HepG2 (cell line): Measurements from ENCODE around the gene PERCC1. TPM values are rescaled to one million over a fixed set of nuclear protein-coding genes. Genes with fewer than 3 reads are reported as not detected.

Experiments used
- CBFB ChIP-seq: sonication (generic); formaldehyde crosslinking; IDR thresholded peaks from 2 replicates; pipeline ENCODE4 v1.4.0; 2020; ENCODE audit warnings: missing genetic modification reagents
- GABPB1 ChIP-seq: IDR thresholded peaks from 2 replicates; pipeline ENCODE4 v1.6.1; 2016; ENCODE audit warnings: mild to moderate bottlenecking, missing genetic modification reagents, moderate library complexity, missing compliant biosample characterization
- HOXA7 ChIP-seq: sonication (generic); formaldehyde crosslinking; IDR thresholded peaks from 2 replicates; pipeline ENCODE4 v1.8.1; 2022; ENCODE audit warnings: mild to moderate bottlenecking, missing genetic modification reagents, moderate library complexity
- MAZ ChIP-seq, 2 experiments: sonication (generic) in 1 of 2; formaldehyde crosslinking in 1 of 2; IDR thresholded peaks; 2 replicates each; pipeline versions ENCODE4 v1.5.0 to v1.6.1; 2012 to 2020; ENCODE audit warnings: low read depth in 2 of 2, mild to moderate bottlenecking in 2 of 2, borderline replicate concordance in 1 of 2, improper control_type of control experiment in 1 of 2, low read length in 1 of 2, missing genetic modification reagents in 1 of 2, moderate library complexity in 1 of 2
- MYC ChIP-seq: sonication (generic); formaldehyde crosslinking; IDR thresholded peaks from 2 replicates; pipeline ENCODE4 v1.9.0; 2021; ENCODE audit warnings: missing genetic modification reagents, borderline replicate concordance
- PHF20 ChIP-seq: sonication (generic); formaldehyde crosslinking; IDR thresholded peaks from 2 replicates; pipeline ENCODE4 v1.5.0; 2020; ENCODE audit warnings: mild to moderate bottlenecking, missing genetic modification reagents
- SATB2 ChIP-seq: sonication (generic); formaldehyde crosslinking; IDR thresholded peaks from 2 replicates; pipeline ENCODE4 v1.5.0; 2020; ENCODE audit warnings: missing genetic modification reagents
- SP140L ChIP-seq: sonication (generic); formaldehyde crosslinking; IDR thresholded peaks from 2 replicates; pipeline ENCODE4 v1.4.0; 2020; ENCODE audit warnings: missing genetic modification reagents, borderline replicate concordance
- TAF1 ChIP-seq: sonication (generic); formaldehyde crosslinking; IDR thresholded peaks from 2 replicates; pipeline ENCODE4 v1.4.0; 2020; ENCODE audit warnings: missing genetic modification reagents
- ZNF333 ChIP-seq: sonication (generic); formaldehyde crosslinking; IDR thresholded peaks from 2 replicates; pipeline ENCODE4 v1.4.0; 2020; ENCODE audit warnings: mild to moderate bottlenecking, missing genetic modification reagents, borderline replicate concordance
- ZNF430 ChIP-seq: sonication (generic); formaldehyde crosslinking; IDR thresholded peaks from 2 replicates; pipeline ENCODE4 v1.9.0; 2021; ENCODE audit warnings: mild to moderate bottlenecking, missing genetic modification reagents
- ZNF431 ChIP-seq: sonication (generic); formaldehyde crosslinking; IDR thresholded peaks from 2 replicates; pipeline ENCODE4 v1.9.0; 2022; ENCODE audit warnings: missing genetic modification reagents, low read depth, mild to moderate bottlenecking, borderline replicate concordance
- ZNF510 ChIP-seq: sonication (generic); formaldehyde crosslinking; IDR thresholded peaks from 2 replicates; pipeline ENCODE4 v1.4.0; 2020; ENCODE audit warnings: low read depth, mild to moderate bottlenecking, missing genetic modification reagents
- polyA plus RNA-seq, 8 experiments: library from polyadenylated mRNA; depleted of rRNA in 3 of 8; stranded (reverse) in 7 of 8; unstranded in 1 of 8; fragments of >200 nt; fragmentation: Illumina TruSeq in 4 of 8; extraction: Trizol in 4 of 8; gene quantifications; 2 replicates each; pipeline versions ENCODE4 v1.2.1 to v1.2.3, GENCODE V29; 2011 to 2016; ENCODE audit warnings: low read depth in 4 of 8, missing spikeins in 1 of 8, mixed read lengths in 1 of 8; ENCODE audit not compliant: insufficient read depth in 1 of 8
- total RNA-seq, 5 experiments: library from RNA; depleted of rRNA; stranded (reverse); fragments of >200 nt; fragmentation: Illumina TruSeq; extraction: Trizol; gene quantifications; 2 replicates each; pipeline ENCODE4 v1.2.3, GENCODE V29; 2016; ENCODE audit warnings: low read depth in 1 of 5
- TF ChIP-seq, protein P1 (sequence below): sonication (generic); formaldehyde crosslinking; IDR thresholded peaks from 2 replicates; pipeline ENCODE4 v1.5.0; 2020; ENCODE audit warnings: missing genetic modification reagents
- TF ChIP-seq, protein P2 (sequence below): sonication (generic); formaldehyde crosslinking; IDR thresholded peaks from 2 replicates; pipeline ENCODE4 v1.9.0; 2021; ENCODE audit warnings: missing genetic modification reagents, borderline replicate concordance
- TF ChIP-seq, protein P3 (sequence below): sonication (generic); formaldehyde crosslinking; IDR thresholded peaks from one replicate; pipeline ENCODE4 v1.5.1; 2020; ENCODE audit warnings: mild to moderate bottlenecking, missing genetic modification reagents; ENCODE audit errors: not compliant biosample characterization

PERCC1 gene
- total and polyA plus RNA-seq, 2 of the 13 experiments (the other 11 are each of a cell fraction or from before 2014, with no cell fraction given): 0.15 TPM; not detected in 1

DNA sequence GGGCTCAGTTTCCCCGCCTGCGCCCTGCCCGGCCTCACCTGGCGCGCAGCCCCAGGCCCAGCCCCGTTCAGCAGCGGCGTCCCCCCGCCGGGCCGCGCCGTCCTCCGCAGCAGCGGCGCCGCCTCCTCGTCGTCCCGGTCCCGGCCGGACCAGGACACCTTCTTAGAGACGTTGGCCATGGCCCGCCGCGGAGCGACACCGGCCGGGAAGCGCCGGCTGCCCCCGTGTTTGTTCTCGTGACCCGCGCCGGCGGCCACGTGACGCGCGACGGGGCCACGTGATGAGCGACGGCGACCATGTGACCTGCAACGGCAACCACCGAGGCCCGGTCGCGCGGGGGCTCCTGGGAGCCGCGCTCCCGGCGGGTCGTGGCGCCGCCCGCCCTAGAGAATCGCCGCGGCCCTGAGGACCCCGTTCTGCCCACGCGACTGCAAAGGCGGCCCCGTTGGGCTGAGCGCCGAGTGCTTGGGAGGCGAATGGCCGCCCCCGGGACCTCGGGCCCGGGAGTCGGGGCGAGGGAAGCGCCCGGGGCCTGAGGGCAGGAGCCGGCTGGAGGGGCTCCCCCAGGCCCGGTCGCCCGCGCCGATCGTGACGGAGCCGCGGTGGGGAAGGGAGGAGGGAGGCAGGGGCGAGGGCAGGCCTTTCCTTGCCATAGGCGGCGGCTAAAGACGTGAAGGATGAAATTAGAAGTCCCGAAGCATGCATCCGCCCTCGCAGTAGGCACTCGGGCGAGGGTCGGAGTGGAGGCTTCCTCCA, 44.1 kb downstream of the PERCC1 start, which contains the start of gene CLCN7 (continued):
- peak; percentile 77 for TF ChIP-seq TAF1 (CRISPR knock-in tag)
- TF ChIP-seq, protein P1, sequence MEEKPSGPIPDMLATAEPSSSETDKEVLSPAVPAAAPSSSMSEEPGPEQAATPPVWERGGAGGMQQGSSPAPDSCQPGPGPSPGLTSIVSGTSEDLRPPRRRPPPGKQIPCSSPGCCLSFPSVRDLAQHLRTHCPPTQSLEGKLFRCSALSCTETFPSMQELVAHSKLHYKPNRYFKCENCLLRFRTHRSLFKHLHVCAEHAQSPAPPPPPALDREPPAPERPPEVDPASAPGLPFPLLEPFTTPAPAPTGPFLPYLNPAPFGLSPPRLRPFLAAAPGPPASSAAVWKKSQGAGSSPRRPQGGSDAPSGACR (CRISPR knock-in tag): no peak; the same call in 1 of the 2 replicates
- no peak for TF ChIP-seq MAZ (IDR thresholded peaks at IDR 0.05; ENCODE audit: borderline replicate concordance, low read depth, low read length)
- TF ChIP-seq MAZ (CRISPR knock-in tag; IDR thresholded peaks at IDR 0.05; ENCODE audit: low read depth): 0 out of 2 replicates have a peak, but pooled peaks have one; percentile 71
- no peak; the same call in 1 of the 2 replicates for TF ChIP-seq ZNF333 (CRISPR knock-in tag)
- TF ChIP-seq ZNF431 (CRISPR knock-in tag): peak; percentile 84; the same call in 1 of the 2 replicates
- TF ChIP-seq, protein P2, sequence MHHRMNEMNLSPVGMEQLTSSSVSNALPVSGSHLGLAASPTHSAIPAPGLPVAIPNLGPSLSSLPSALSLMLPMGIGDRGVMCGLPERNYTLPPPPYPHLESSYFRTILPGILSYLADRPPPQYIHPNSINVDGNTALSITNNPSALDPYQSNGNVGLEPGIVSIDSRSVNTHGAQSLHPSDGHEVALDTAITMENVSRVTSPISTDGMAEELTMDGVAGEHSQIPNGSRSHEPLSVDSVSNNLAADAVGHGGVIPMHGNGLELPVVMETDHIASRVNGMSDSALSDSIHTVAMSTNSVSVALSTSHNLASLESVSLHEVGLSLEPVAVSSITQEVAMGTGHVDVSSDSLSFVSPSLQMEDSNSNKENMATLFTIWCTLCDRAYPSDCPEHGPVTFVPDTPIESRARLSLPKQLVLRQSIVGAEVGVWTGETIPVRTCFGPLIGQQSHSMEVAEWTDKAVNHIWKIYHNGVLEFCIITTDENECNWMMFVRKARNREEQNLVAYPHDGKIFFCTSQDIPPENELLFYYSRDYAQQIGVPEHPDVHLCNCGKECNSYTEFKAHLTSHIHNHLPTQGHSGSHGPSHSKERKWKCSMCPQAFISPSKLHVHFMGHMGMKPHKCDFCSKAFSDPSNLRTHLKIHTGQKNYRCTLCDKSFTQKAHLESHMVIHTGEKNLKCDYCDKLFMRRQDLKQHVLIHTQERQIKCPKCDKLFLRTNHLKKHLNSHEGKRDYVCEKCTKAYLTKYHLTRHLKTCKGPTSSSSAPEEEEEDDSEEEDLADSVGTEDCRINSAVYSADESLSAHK (CRISPR knock-in tag): no peak; the same call in 1 of the 2 replicates
- peak; percentile 87 for TF ChIP-seq SATB2 (CRISPR knock-in tag)
- peak; percentile 98 for TF ChIP-seq PHF20 (CRISPR knock-in tag)
- peak; percentile 88 for TF ChIP-seq GABPB1
- TF ChIP-seq HOXA7: no peak
- TF ChIP-seq CBFB: peak; percentile 91
- peak; percentile 89 for TF ChIP-seq MYC (CRISPR knock-in tag)
- TF ChIP-seq, protein P3, sequence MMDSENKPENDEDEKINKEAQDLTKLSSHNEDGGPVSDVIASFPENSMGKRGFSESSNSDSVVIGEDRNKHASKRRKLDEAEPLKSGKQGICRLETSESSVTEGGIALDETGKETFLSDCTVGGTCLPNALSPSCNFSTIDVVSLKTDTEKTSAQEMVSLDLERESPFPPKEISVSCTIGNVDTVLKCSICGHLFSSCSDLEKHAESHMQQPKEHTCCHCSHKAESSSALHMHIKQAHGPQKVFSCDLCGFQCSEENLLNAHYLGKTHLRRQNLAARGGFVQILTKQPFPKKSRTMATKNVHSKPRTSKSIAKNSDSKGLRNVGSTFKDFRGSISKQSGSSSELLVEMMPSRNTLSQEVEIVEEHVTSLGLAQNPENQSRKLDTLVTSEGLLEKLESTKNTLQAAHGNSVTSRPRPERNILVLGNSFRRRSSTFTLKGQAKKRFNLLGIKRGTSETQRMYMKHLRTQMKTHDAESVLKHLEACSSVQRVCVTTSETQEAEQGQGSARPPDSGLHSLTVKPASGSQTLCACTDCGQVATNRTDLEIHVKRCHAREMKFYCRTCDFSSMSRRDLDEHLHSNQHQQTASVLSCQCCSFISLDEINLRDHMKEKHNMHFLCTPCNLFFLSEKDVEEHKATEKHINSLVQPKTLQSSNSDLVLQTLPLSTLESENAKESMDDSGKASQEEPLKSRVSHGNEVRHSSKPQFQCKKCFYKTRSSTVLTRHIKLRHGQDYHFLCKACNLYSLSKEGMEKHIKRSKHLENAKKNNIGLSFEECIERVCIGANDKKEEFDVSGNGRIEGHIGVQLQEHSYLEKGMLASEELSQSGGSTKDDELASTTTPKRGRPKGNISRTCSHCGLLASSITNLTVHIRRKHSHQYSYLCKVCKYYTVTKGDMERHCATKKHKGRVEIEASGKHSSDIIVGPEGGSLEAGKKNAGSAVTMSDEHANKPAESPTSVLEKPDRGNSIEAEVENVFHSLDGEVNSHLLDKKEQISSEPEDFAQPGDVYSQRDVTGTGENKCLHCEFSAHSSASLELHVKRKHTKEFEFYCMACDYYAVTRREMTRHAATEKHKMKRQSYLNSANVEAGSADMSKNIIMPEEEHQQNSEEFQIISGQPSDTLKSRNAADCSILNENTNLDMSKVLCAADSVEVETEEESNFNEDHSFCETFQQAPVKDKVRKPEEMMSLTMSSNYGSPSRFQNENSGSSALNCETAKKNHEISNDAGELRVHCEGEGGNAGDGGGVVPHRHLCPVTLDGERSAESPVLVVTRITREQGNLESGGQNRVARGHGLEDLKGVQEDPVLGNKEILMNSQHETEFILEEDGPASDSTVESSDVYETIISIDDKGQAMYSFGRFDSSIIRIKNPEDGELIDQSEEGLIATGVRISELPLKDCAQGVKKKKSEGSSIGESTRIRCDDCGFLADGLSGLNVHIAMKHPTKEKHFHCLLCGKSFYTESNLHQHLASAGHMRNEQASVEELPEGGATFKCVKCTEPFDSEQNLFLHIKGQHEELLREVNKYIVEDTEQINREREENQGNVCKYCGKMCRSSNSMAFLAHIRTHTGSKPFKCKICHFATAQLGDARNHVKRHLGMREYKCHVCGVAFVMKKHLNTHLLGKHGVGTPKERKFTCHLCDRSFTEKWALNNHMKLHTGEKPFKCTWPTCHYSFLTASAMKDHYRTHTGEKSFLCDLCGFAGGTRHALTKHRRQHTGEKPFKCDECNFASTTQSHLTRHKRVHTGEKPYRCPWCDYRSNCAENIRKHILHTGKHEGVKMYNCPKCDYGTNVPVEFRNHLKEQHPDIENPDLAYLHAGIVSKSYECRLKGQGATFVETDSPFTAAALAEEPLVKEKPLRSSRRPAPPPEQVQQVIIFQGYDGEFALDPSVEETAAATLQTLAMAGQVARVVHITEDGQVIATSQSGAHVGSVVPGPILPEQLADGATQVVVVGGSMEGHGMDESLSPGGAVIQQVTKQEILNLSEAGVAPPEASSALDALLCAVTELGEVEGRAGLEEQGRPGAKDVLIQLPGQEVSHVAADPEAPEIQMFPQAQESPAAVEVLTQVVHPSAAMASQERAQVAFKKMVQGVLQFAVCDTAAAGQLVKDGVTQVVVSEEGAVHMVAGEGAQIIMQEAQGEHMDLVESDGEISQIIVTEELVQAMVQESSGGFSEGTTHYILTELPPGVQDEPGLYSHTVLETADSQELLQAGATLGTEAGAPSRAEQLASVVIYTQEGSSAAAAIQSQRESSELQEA: peak; percentile 83
- peak; percentile 92; the same call in 1 of the 2 replicates for TF ChIP-seq ZNF430
- peak; percentile 70; the same call in 1 of the 2 replicates for TF ChIP-seq SP140L (CRISPR knock-in tag)
- no peak; the same call in 1 of the 2 replicates for TF ChIP-seq ZNF510 (CRISPR knock-in tag)
